HL-60 (cell line): Measurements from ENCODE around the gene YARS1.

Source experiments
- POLR2AphosphoS5 ChIP-seq: IDR thresholded peaks from 2 replicates; pipeline ENCODE4 v1.6.1; 2012; ENCODE audit warnings: low read depth
- TF ChIP-seq, protein P1 (sequence below): IDR thresholded peaks from one replicate; pipeline ENCODE4 v1.5.1; 2011; ENCODE audit warnings: low read length, control low read depth, inconsistent platforms; ENCODE audit not compliant: insufficient read depth

DNA sequence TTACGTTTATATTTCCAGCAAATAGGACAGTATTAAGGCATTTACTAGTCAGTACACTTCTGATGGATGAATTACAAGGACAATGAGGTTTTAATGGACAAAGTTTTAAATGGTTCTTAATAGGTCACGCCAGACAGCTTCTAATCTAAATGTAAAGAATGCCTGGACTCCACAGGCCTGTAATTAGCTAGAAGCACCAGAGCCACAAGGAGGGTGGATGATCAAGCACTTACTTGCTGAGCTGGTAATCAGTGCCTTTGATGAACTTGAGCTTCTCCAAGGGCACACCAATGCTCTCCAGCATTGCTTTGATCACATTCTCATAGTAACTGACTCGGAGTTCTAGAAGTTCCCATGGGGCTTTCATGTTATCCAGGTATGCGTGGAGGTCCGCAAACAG is 6.8 kb downstream of the YARS1 start:
- TF ChIP-seq, protein P1, sequence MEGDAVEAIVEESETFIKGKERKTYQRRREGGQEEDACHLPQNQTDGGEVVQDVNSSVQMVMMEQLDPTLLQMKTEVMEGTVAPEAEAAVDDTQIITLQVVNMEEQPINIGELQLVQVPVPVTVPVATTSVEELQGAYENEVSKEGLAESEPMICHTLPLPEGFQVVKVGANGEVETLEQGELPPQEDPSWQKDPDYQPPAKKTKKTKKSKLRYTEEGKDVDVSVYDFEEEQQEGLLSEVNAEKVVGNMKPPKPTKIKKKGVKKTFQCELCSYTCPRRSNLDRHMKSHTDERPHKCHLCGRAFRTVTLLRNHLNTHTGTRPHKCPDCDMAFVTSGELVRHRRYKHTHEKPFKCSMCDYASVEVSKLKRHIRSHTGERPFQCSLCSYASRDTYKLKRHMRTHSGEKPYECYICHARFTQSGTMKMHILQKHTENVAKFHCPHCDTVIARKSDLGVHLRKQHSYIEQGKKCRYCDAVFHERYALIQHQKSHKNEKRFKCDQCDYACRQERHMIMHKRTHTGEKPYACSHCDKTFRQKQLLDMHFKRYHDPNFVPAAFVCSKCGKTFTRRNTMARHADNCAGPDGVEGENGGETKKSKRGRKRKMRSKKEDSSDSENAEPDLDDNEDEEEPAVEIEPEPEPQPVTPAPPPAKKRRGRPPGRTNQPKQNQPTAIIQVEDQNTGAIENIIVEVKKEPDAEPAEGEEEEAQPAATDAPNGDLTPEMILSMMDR, result no peak
- TF ChIP-seq POLR2AphosphoS5, result no peak
